ENCODE data around the gene EEPD1.
"Not testable (repeated sequence)": the region's sequence is repeated elsewhere in the genome, so short reads cannot be mapped to it uniquely, and the experiment has no call there.

Gene EEPD1

DNA sequence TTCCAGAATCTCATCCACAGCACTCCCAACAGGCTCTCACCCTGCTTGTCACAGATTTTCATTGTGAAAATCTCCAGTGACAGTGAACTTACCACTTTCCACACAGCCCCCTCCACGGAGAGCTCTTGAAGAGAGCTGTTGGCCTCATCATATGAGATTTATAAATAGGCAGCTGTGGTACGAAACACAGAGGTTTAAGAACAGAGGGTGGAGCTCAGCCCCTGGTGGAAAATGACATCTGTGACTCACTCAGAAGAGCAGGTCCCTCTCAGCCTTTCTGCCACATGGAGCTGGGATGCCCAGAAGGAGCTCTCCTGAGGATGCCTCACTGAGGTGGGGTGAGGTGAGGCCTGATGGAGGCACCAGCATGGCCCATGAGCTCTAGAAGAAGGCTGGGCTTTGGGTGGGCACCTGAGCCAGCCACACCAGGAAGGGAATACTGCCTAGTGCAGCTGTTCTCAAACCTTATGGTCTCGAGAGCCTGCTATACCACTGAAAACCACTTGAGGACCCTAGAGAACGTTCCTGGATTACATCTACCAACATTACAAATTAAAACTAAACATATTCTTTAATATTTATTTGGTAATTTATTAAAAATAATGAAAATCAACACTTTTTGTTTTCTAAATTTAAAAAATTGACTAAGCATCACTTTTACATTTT lies 25.8 kb upstream of the EEPD1 start:
- no peak for FAIRE-seq

DNA sequence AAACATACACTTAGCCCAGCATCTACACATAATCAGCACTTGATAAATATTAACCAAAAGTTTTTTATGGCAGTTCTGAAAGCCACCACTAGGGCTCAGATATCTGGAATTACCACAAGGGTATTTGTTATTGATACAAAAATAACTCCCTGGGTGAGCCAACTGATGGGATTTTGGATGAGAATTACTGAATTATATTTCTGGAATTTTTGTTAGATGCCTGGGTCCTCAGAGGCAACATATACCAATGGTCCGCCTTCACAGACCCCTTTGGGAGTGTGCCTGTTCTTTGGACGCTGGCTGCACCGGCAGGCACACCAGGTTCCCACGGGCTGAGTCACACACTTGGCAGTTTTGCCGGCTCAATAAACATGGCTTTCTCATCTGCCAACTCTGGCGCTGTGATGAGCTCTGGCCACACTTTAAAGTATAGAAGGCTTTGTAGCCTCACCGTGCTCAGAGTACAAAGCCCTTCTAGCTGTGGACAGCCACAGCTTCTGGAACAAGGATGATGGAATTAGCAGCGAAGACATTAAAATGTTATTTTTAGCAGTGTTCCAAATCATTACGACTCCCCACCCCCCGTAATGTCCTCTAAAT lies 24.5 kb upstream of the EEPD1 start:
- DNase-seq (ENCODE audit: extremely low spot score, insufficient read length, low read depth) (no peak), FAIRE-seq (no peak)

More for the DNA sequence above, 25.8 kb upstream of the EEPD1 start:
- DNase-seq (ENCODE audit: extremely low spot score, insufficient read length, low read depth): no peak

DNA sequence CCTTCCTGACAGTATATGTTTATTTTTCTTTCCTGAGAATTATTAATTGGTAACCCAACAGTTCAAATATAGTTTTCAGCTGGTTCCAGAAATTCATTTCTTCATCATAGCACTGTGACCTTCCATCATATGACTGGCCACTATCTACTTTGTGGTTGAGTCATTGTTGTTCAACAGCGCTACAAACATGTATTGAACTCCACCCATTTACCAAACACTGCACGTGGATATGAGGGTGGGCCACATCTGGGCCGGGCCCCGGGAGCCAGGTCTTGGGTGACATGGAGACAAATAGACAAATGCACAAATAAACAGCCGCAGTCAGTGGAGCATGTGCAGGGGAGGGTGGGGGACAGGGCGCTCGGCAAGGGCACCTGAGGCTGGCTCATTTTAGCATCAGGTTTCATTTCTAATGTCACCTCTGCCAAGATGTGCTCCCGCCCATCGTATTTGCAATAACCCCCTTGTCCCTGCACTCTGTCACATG lies 24.0 kb upstream of the EEPD1 start:
- FAIRE-seq: no peak
- DNase-seq (ENCODE audit: extremely low spot score, insufficient read length, low read depth): no peak

DNA sequence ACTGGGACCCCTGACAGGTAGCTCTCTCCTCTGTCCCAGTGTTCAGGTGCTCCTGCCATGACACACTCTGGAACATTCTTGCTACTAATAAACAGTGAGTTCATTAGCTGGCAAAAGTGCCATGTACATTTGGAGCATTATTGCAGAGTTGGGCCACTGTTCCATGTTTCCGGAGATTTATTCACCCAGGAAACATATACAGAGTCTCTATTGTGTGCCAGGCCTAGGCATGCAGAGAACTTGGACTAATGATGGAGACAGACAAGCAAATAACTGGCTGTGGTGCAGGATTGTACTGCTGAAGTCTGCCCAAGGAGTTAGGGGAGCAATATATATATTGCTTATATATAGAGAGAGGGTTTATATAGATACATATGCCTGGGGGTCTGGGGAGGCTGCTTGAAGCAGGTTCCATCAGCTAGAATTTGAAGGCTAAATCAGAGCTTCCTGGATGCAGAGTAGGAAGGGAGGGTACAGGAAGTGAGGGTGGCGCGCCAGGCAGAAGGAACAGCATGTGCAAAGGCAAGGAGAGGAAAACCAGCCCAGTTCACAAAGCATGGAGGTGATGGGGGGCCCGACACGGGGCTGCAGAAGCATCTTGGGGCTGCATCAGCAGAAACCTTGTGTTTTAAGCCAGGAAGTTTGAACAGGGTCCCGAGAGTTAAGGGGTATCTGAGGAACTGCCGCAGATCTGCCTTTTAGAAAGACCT lies 22.7 kb upstream of the EEPD1 start:
- no peak for FAIRE-seq
- no peak for DNase-seq (ENCODE audit: extremely low spot score, insufficient read length, low read depth)

DNA sequence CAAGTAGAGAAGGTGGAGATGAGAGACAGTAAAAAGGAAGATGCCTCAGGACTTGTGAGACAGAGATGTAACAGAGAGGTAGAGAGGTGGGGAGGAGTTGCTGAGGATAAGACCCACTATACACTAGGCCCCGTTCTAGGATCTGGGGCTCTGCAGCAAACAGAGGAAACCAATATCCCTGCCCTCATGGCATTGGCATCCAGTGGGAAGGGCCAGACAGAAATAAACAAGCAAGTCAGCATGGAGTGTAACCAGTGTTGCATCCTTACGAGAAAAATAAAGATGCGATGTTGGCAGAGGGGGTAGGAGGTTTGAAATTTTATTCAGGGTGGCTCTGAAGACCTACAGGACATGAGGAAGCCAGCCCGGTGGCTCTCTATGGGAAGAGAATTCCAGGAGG lies 22.0 kb upstream of the EEPD1 start:
- no peak for DNase-seq (ENCODE audit: extremely low spot score, insufficient read length, low read depth)
- FAIRE-seq: no peak

DNA sequence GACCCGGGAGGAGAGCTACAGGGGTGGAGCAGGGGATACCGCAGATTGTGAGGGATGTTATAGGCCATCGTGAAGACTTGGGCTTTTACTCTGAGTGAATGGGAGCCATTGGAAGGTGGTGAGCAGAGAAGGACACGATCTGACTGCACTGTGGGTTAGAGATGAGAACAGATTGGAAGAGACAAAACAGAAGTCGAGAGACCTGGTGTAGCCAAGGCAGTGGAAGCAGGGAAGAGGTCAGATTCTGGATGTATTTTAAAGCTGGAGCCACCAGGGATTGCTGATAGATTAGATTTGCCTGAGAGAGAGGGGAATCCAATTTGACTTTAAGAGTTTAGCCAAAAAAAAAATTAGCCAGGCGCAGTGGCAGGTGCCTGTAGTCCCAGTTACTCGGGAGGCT lies 21.6 kb upstream of the EEPD1 start:
- DNase-seq (ENCODE audit: extremely low spot score, insufficient read length, low read depth) (no peak), FAIRE-seq (no peak)

DNA sequence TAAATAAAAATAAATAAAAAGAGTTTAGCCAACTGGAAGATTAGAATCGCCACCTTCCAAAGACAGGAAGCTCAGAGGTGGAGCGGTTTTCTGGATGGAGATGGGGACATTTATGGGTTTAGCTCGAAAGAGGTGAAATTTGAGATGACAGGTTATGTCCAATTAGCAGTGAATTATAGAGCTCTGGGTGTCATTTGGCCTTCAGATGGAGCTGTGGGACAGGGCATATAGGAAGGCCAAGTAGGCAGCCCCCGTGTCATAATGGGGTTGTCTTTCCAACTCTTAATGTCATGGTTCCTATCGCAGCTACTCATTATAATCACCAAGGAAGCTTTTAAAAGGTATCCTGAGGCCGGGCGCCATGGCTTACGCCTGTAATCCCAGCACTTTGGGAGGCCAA lies 21.0 kb upstream of the EEPD1 start:
- no peak for FAIRE-seq
- no peak for DNase-seq (ENCODE audit: extremely low spot score, insufficient read length, low read depth)

DNA sequence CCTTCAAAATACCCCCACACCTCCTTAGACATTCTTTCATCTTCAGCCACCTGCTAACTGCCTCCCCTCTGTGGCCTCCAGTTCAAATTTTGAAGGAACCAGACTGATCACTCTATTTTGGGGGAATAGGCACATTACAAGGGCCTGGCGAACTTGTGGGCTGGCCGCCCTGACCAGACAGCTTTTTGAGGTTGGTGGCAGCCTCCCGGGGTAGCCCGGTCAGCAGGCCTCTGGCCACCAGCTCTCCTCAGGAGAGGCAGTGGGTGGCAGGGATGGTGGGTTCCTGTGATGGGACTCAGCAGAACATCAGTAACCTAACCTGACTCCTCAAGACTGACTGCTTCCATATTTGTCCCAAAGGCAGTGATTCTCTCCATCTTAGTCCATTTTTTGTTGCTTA lies 17.4 kb upstream of the EEPD1 start:
- no peak for DNase-seq (ENCODE audit: extremely low spot score, insufficient read length, low read depth)
- no peak for FAIRE-seq

DNA sequence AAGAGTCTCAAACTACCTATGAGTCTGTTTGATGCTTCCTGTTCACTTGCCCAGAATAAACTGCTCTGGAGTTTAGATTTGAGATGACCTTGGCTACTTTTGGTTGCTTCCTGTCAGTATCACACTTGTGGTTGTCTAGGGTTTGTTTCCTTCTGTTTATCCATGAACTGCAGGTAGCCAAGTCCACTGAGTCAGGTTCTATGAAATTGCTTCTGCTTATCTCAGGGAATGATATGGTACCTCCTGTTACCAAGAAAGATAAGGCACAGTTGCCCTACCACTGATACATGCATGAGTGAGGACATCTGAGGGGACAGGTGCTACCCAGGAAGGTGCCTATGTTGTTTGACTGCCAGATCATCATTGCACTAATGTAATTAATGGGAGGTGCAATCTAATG lies 15.8 kb upstream of the EEPD1 start:
- DNase-seq (ENCODE audit: extremely low spot score, insufficient read length, low read depth) (no peak), FAIRE-seq (no peak)

DNA sequence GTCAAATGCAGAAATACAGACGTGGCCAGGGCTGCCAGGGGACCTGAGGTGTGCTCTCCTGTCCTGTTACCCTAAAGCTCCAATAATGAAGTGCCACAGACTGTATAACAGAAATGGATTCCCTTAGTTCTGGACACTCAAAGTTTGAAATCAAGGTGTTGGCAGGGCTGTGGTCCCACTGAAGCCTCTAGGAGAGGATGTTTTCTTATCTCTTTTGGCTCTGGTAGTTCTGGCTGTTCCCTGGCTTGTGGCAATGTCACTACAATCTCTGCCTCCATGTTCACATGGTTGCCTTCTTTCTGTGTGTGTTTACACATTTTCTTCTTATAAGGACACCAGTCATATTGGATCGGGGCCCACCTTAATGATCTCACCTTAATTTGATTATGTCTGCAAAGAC lies 15.3 kb upstream of the EEPD1 start:
- no peak for DNase-seq (ENCODE audit: extremely low spot score, insufficient read length, low read depth)

DNA sequence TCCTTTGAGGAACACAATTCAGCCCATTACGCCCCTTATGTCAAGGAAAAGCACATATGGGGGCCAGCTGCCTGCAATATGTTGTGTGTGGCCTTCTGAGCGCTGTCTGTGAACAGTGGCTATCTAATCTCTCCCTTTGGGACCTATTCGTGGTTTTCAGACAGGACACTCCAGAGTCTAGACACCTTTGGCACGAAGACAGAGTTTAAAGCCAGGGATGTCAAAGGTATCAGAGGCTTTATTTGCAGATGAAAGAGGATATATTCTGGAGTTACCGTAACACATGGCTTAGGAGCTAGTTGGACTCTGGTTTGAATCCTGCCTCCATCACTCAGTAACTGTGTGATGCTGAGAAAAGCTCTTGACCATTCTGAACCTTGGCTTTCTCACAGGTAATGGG lies 14.8 kb upstream of the EEPD1 start:
- FAIRE-seq (no peak), DNase-seq (ENCODE audit: extremely low spot score, insufficient read length, low read depth) (no peak)

More for the DNA sequence above, 15.3 kb upstream of the EEPD1 start:
- no peak for FAIRE-seq

DNA sequence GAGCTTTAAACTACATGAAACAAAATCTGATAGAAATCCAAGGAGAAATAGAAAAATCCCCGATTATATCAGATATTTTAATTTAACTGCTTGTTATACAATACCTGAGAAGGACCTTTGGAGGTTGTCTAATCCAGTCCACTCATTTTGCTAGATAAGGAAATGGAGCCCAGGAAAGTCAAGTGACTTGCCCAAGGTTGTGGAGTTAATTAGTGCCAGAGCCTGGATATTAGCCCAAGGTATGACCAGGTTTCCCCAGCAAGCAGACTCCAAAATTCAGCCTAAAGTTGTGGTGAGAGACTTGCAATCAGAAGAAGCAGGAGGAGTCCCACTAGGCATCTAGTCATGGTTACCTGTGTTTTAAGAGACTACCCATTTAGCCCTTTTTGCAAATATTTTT lies 11.7 kb upstream of the EEPD1 start:
- FAIRE-seq: no peak

DNA sequence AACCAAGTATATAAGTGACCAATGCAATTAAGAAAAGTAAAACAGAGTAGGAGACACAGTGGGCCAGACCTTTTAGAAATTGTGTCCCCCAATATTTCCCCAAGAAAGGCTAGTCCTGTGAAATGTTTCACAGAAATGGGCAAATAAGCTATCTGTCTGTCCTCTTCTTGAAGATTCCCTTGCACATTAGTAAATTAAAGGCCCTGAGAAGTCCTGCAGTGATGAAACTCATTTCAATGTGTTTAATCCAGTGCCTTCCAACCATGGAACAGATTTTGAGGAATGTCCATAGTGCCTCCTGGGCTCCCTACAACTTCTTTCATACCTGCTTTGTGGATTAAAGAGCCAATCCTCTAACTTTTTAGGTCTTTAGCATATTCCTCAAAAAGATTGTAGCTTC lies 11.2 kb upstream of the EEPD1 start:
- FAIRE-seq (no peak), DNase-seq (ENCODE audit: extremely low spot score, insufficient read length, low read depth) (no peak)

More for the DNA sequence above, 11.7 kb upstream of the EEPD1 start:
- DNase-seq (ENCODE audit: extremely low spot score, insufficient read length, low read depth): no peak

DNA sequence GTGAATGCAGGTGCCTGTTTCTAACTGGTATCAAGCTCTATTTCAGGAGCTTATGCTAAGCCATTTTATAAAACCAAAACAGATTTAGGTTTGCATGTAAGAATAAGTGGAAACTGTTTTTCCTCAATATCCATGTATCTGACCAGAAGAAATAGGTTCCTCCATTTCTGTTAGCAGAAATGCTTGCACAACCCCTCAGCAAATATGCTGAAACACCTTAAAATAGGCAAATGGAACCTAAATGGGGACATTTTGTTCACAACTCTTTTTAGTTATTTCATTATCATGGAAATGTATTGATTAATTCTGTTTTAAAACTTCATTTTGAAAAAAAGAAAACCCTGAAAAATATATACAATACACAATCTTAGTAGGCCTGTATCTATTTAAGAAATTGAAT lies 8.9 kb upstream of the EEPD1 start:
- FAIRE-seq: no peak

DNA sequence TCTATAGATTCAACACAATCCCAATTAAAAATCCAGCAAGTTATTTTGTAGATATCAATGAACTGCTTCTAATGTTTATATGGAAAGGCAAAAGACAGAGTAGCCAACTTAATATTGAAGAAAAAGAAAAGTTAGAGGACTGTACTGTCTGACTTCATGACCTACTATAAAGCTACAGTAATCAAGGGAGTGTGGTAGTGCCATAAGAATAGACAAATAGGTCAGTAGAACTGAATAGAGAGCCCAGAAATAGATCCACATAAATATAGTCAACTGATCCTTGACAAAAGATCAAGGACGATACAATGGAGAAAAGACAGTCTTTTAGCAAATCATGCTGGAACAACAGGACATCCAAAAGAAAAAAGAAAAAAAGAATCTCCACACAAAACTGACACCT lies 7.4 kb upstream of the EEPD1 start:
- DNase-seq (ENCODE audit: extremely low spot score, insufficient read length, low read depth) (no peak), FAIRE-seq (no peak)

More for the DNA sequence above, 8.9 kb upstream of the EEPD1 start:
- no peak for DNase-seq (ENCODE audit: extremely low spot score, insufficient read length, low read depth)

DNA sequence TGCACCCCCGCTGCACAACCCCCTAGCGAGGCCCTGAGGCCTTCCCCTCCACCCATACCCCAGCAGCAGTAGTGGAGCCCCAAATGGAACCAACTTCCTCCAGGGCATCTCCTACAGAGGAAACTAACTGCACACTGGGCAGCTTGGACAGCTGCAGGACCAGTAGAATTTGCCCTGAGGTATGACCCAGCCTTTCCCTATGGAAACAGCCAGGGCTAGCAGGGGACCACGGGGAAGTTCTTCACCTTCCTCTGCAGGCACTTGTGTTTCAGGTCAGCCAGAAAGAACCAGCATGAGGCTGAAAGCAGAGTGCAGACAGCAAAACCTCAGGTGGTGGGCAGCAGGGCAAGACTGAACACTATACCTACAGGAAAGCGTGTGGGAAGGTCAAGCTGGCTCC lies 5.7 kb upstream of the EEPD1 start:
- FAIRE-seq: no peak

DNA sequence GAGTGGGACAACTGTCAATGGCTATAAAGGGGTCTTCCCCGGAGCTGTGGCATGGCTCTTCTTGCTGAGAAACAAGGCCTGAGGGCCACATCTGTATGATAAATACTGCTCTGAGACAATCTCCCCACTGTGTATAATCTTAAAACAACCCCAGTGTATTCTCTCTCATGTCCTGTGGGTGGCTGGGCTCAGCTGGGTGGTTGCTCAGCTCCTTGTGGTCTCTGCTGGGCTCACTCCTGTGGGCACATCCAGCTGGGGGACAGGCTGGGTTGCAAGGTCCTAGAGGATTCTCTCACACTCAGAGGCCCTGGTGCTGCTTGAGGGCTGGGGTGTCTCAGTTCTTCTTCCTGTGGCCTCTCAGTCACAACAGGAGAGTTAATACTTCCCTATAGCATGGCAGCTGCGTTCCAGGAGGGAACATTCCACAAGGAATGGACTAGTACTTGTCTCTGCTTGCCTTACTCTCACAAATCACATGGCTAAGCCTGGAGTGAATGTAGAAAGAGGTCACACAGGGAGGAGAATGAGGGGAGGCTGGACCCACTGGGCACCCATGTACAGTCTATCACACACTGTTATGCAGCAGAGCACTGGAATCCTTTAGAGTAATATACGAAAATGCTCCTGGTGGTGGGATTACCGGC lies 4.5 kb upstream of the EEPD1 start:
- FAIRE-seq (no peak), DNase-seq (ENCODE audit: extremely low spot score, insufficient read length, low read depth) (no peak)

More for the DNA sequence above, 5.7 kb upstream of the EEPD1 start:
- DNase-seq (ENCODE audit: extremely low spot score, insufficient read length, low read depth): no peak

DNA sequence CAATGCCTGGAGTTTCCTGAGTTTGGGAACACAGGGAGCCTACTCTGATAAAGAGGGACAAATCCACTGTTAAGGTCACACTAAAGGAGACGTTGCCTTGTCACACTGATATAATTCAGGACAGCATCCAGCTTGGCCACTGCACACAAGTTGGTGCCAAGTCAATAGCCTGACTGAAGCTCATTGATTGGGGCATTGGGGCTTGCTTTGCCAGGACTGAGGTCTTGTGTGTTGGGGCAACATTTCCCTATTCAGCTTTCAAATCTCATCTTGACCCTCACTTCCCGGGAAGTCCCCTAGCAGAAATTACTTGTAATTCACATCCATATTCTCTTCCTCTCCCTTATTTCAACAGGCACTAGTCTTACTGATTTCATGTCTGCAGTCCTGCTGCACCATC lies 3.8 kb upstream of the EEPD1 start:
- FAIRE-seq: not testable (repeated sequence)

DNA sequence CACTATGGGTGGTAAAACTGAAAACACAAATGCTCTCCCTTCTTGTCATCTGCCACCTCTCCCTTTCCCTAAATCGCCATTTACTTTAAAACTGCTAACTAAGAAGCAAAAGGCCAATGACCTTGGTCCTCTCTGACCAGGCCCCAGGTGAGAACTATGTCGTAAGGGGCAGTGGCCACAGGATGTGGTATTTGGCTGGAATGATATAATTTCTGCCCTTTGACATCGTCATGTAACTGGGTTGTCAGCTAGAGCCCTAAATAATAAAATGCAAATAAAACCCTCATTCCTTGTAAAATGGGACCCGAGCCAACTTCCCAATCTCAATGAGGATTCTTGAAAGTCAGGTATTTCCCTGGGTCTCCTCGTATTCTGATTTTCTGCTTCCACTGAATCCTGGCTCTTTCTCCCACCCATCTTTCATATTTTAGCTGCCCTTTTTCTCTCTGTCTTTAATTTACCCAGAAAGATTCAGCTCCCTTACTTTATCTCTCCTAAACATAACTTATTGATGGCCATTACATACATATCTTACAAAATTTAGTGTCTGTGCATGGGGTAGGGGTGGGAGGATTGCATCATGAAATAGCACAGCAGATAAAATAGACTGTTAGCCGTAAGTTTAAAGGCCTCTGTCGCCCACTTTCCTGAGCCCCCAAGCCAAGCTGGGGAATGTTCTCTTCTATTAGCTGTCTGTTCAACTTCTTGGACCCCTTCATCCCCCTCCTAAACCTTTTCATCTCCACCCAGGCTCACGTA lies 3.2 kb upstream of the EEPD1 start:
- no peak for FAIRE-seq
- DNase-seq (ENCODE audit: extremely low spot score, insufficient read length, low read depth): no peak

More for the DNA sequence above, 3.8 kb upstream of the EEPD1 start:
- DNase-seq (ENCODE audit: extremely low spot score, insufficient read length, low read depth): not testable (repeated sequence)
